Fibroblast of villous mesenchyme (primary cell): Measurements from ENCODE around the gene PRPF18. TPM values are rescaled to one million over a fixed set of nuclear protein-coding genes. Genes with fewer than 3 reads are reported as not detected.

ENCODE experiments used
- DNase-seq: peaks from one replicate; pipeline ENCODE4 v3.0.0-alpha.2; 2010; ENCODE audit warnings: low read depth
- H3K4me3 ChIP-seq: 2 replicates; pipeline ENCODE4 v1.5.1; 2011; ENCODE audit warnings: low read depth, mild to moderate bottlenecking, low read length
- CTCF ChIP-seq: IDR thresholded peaks from 2 replicates; pipeline ENCODE4 v1.5.1; 2012; ENCODE audit warnings: low read depth, mild to moderate bottlenecking, low read length; ENCODE audit not compliant: insufficient read depth
- total RNA-seq: library from RNA; depleted of rRNA; stranded (reverse); fragments of >200 nt; gene quantifications from 2 replicates; pipeline ENCODE4 v1.2.3, GENCODE V29; 2012

Gene PRPF18
- total RNA-seq, 1 donor: 37.1 TPM

GRCh38 chr10:13671904-13672303 is 85.1 kb downstream of the PRPF18 start:
- no peak for DNase-seq
- no peak overlapping the region for H3K4me3 ChIP-seq
- no peak for TF ChIP-seq CTCF

- no peak for DNase-seq
- no peak for TF ChIP-seq CTCF
- no peak overlapping the region for H3K4me3 ChIP-seq
These were observed 85.8 kb downstream of the PRPF18 start for GRCh38 chr10:13672548-13672947.

GRCh38 chr10:13673156-13673555 is 86.4 kb downstream of the PRPF18 start:
- no peak for DNase-seq
- TF ChIP-seq CTCF: no peak
- no peak overlapping the region for H3K4me3 ChIP-seq

GRCh38 chr10:13674645-13675588 is 88.2 kb downstream of the PRPF18 start:
- no peak for DNase-seq
- TF ChIP-seq CTCF: no peak
- H3K4me3 ChIP-seq: no peak overlapping the region

GRCh38 chr10:13678101-13678843 is 91.5 kb downstream of the PRPF18 start:
- no peak for TF ChIP-seq CTCF
- DNase-seq: no peak
- no peak overlapping the region for H3K4me3 ChIP-seq

Other genes with a start within 250 kb of the PRPF18 start
- 18.1 and 26.1 TPM in 2 replicates for gene SEPHS1, start 238.7 kb upstream of the PRPF18 start, total RNA-seq
- gene BEND7, start 58.0 kb upstream of the PRPF18 start, total RNA-seq: under 0.01 and 0.64 TPM in 2 replicates